Effector CD8-positive, alpha-beta T cell (primary cell): ENCODE data around the gene RXFP3.

ENCODE experiments used
- DNase-seq: peaks from one replicate; lab custom pipeline; 2025; lab: John Stamatoyannopoulos, UW

Gene RXFP3

DNA sequence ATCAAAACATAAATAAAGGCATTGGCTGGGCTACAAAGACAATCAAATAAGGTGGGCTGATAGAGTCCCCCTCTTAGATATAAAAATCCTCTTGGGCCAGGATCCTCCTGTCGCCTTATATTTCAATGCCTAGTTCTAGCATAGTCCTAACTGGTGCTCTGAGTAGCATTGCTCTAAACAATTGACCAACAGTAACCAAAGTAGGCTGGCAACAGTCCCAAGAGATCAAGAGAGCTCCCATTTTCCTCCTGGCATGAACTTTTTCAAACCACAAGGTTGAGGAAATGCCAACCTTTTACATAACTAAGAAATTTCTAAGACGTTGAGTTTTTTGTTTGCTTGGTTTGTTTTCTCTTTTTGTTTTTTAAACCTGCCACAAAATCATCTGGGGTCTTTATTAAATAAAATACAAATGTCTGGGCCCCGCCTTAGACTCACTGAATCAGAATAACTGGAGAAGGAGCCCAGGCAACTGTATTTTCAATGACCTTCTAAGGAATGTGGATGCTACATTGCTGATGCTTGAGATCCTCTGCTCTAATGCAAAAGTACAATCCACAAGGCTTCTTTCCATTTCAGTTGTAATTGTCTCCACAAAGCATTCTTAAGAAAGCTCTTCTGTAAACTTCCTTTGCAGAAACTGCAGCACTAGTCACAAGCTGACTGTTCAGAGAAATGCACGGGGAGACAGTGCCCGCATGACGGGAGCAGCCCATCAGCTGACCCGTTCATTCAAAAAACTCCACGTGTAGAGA is 45.4 kb downstream of the RXFP3 start:
- no peak for DNase-seq

DNA sequence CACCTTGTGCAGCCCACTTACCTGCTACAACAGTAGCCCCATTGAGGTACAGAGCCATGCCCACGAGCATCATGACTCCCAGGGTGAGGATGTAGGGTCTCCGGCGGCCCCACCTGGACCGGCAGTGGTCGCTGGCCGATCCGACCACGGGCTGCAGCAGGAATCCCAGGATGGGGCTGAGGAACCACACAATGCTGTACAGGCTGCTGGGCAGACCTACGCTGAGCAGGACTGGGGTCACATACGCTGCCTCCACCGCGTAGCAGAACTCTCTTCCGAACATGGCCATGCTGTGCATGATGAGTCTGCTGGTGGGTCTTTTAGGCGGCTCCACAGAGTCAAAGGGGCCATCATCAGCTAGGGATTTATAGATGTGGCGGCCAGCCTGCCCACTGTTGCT is 48.0 kb downstream of the RXFP3 start:
- no peak for DNase-seq

DNA sequence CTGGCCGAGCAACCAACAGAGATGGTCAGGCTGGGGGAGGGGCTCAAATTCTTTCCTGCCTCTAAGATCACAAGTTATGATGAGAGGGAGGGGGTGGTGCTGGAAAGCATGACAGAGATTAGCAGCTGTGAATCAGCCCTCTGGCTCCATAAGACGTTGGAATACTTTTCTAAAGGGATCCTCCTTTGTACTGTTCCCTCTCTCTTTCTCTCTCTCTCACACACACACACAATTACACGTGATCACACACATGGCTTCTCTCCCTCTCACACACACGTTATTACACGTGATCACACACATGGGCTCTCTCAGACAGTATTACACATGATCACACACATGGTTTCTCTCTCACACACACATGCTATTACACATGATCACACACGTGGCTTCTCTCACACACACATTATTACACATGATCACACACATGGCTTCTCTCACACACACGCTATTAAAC is 48.5 kb downstream of the RXFP3 start, which contains the start of gene SLC45A2:
Gene SLC45A2 (minus strand): TSS at position 23 of the 454 bp plus-strand sequence. CDS start 110 bp downstream, outside the sequence.
- DNase-seq = no peak

DNA sequence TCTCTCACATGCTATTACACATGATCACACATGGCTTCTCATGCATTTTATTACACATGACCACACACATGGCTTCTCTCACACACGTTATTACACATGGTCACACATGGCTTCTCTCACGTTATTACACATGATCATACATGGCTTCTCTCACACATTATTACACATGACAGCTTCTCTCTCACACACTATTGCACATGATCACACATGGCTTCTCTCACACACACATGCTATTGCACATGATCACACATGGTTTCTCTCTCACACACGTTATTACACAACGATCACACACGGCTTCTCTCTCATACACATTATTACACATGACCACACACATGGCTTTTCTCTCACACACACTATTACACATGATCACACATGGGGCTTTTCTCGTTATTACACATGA is 49.3 kb downstream of the RXFP3 start:
- no peak for DNase-seq
